SU-DHL-6 (cell line): Measurements from ENCODE around the gene ABHD12B.

Experiments
- H2AFZ ChIP-seq: fragments of 200-600 bp; sonication (generic); 2 replicates; pipeline ENCODE4 v1.6.1; 2014; ENCODE audit warnings: low read depth, mild to moderate bottlenecking, moderate library complexity, mixed read lengths, antibody characterized with exemption, low read length; ENCODE audit not compliant: severe bottlenecking
- H3F3A ChIP-seq: fragments of 200-600 bp; shearing (Covaris generic); 2 replicates; pipeline ENCODE4 v1.6.0; 2016; ENCODE audit warnings: antibody characterized with exemption, mild to moderate bottlenecking; ENCODE audit not compliant: insufficient read depth
- H3K27ac ChIP-seq: fragments of 200-600 bp; sonication (generic); 2 replicates; pipeline ENCODE4 v1.5.1; 2016; ENCODE audit warnings: low read depth, mild to moderate bottlenecking, low read length, moderate library complexity, mixed read lengths
- H3K27me3 ChIP-seq: fragments of 200-600 bp; sonication (generic), shearing (Covaris generic); 2 replicates; pipeline ENCODE4 v1.6.0; 2014; ENCODE audit warnings: mild to moderate bottlenecking, low read length
- H3K36me3 ChIP-seq: fragments of 200-600 bp; sonication (generic); 2 replicates; pipeline ENCODE4 v1.6.1; 2014; ENCODE audit warnings: mild to moderate bottlenecking, low read length, mixed read lengths
- H3K4me2 ChIP-seq: fragments of 300-600, 200-600 bp; shearing (Covaris generic), sonication (generic); 2 replicates; pipeline ENCODE4 v1.6.0; 2014; ENCODE audit warnings: low read length, low read depth, mild to moderate bottlenecking; ENCODE audit not compliant: poor library complexity, severe bottlenecking
- H3K4me3 ChIP-seq: fragments of 200-600 bp; sonication (generic); 2 replicates; pipeline ENCODE4 v1.5.1; 2014; ENCODE audit warnings: antibody characterized with exemption, low read length, mild to moderate bottlenecking, mixed read lengths; ENCODE audit not compliant: insufficient read depth, poor library complexity, severe bottlenecking
- H3K79me2 ChIP-seq: fragments of 200-600 bp; sonication (generic); 2 replicates; pipeline ENCODE4 v1.6.1; 2014; ENCODE audit warnings: mild to moderate bottlenecking, low read length, moderate library complexity; ENCODE audit not compliant: insufficient read depth
- H3K9ac ChIP-seq: fragments of 200-600 bp; sonication (generic); 2 replicates; pipeline ENCODE4 v1.7.0; 2014; ENCODE audit warnings: mild to moderate bottlenecking, low read length
- H3K9me2 ChIP-seq: fragments of 200-600 bp; sonication (generic); replicated peaks from 2 replicates; pipeline ENCODE4 v1.6.1; 2014; ENCODE audit warnings: low read length; ENCODE audit not compliant: insufficient read depth
- H3K9me3 ChIP-seq: fragments of 200-600 bp; sonication (generic); 2 replicates; pipeline ENCODE4 v1.6.1; 2014; ENCODE audit warnings: low read length, mixed read lengths; ENCODE audit not compliant: insufficient read depth
- H4K20me1 ChIP-seq: fragments of 200-600 bp; sonication (generic); 2 replicates; pipeline ENCODE4 v1.6.1; 2014; ENCODE audit warnings: low read depth, mild to moderate bottlenecking, antibody characterized with exemption, low read length, moderate library complexity, mixed read lengths
- CTCF ChIP-seq: fragments of 200-600 bp; sonication (generic); IDR thresholded peaks from one replicate; pipeline ENCODE4 v1.5.1; 2017; ENCODE audit warnings: antibody characterized with exemption, mild to moderate bottlenecking, low read length, moderate library complexity; ENCODE audit not compliant: insufficient read depth, poor library complexity, severe bottlenecking
- EZH2phosphoT487 ChIP-seq: fragments of 200-600 bp; sonication (generic), shearing (Covaris generic); conservative IDR thresholded peaks from 2 replicates; pipeline ENCODE4 v1.6.1; 2018; ENCODE audit warnings: mild to moderate bottlenecking, antibody characterized with exemption, low read length, moderate library complexity, mixed read lengths

Gene ABHD12B

DNA sequence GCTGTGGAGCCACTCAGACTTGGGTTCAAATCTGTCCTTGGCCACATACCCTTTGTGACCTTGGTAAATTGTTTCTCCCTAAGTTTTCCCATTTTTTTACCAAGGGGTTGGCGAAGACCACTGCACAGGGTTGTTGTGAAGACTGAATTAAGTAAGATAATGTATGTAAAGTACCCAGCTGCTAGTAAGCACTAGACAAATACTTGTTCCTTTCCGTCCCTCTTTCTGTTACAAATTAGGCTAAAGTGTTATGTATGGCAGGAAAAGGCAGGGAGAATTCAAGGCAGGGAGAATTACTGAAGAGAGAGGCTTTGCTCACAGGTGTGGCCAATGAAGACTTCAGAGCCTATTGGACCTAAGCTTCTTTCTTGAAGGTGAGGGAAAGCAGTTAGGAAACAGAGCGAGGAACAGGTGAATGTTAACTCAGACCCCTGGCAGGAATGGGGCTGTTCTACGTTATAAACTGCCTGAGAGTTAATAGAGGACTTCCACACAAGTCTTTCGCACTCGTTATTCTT, 25.9 kb downstream of the ABHD12B start:
- no peaks in the 10 kb centered on the region for H3K36me3 ChIP-seq
- TF ChIP-seq EZH2phosphoT487 (no peak), CTCF (no peak)

DNA sequence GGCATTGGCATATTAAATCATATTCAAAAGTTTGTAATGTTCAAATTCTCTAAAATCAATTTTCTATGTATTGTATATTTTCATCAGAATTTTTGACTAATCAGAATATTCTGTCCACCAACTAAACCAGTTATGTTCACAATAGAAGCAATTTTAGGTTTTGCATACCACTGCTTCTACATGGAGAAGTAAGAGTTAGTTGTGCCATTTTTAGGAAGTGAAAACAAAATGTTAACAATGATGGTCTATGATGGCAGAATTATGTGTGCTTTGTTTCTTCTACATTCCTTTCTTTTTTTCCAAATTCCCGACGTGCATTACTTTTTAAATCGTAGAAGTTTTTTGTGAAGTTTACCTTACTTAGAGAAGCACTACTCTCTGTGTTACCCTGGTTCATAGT, 29.5 kb downstream of the ABHD12B start:
- Histone ChIP-seq H3K36me3 (no peaks in the 10 kb centered on the region), H3K27ac (no peak overlapping the region), H3K9me3 (peaks cover 4% of the 10 kb centered on the region; the same call in 1 of the 2 replicates), H3K9ac (no peak overlapping the region), H3K9me2 (no peaks in the 10 kb centered on the region), H2AFZ (no peak overlapping the region), H3K4me3 (no peak overlapping the region), H3F3A (no peaks in the 10 kb centered on the region), H3K4me2 (no peak overlapping the region), H3K79me2 (no peaks in the 10 kb centered on the region), H4K20me1 (no peaks in the 10 kb centered on the region), H3K27me3 (no peaks in the 10 kb centered on the region)
- TF ChIP-seq EZH2phosphoT487 (no peak), CTCF (no peak)

More for the DNA sequence above, 25.9 kb downstream of the ABHD12B start:
- no peaks in the 10 kb centered on the region for H4K20me1 ChIP-seq
- H3K9ac ChIP-seq: no peak overlapping the region
- no peaks in the 10 kb centered on the region for H3F3A ChIP-seq
- no peak overlapping the region for H2AFZ ChIP-seq
- no peak overlapping the region for H3K4me3 ChIP-seq
- no peaks in the 10 kb centered on the region for H3K9me3 ChIP-seq
- no peaks in the 10 kb centered on the region for H3K27me3 ChIP-seq
- H3K27ac ChIP-seq: no peak overlapping the region
- H3K4me2 ChIP-seq: no peak overlapping the region
- no peaks in the 10 kb centered on the region for H3K9me2 ChIP-seq
- H3K79me2 ChIP-seq: no peaks in the 10 kb centered on the region

DNA sequence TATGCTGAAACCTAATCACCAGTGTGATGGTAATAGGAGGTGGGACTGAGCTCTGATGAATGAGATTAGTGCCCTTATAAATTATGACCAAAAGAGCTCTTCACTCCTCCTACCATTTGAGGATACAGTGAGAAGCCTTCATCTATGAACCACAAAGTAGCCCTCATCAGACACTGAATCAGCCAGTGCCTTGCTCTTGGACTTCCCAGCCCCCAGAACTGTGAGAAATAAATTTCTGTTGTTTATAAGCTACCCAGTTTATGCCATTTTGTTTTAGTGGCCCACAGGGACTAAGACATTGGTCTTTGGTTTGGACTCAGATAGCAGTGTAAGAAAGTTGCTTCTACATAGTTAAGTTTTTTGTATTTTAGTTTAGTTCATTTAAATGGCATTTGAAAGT, 32.9 kb downstream of the ABHD12B start:
- Histone ChIP-seq H3K27ac (no peak overlapping the region), H3K36me3 (no peaks in the 10 kb centered on the region), H3K79me2 (no peaks in the 10 kb centered on the region), H3K4me3 (no peak overlapping the region), H3K9me2 (no peaks in the 10 kb centered on the region), H3K9ac (no peak overlapping the region), H4K20me1 (no peaks in the 10 kb centered on the region), H3K9me3 (peaks cover 4% of the 10 kb centered on the region; the same call in 1 of the 2 replicates), H3F3A (no peaks in the 10 kb centered on the region), H3K27me3 (no peaks in the 10 kb centered on the region), H2AFZ (no peak overlapping the region), H3K4me2 (no peak overlapping the region)
- TF ChIP-seq EZH2phosphoT487 (no peak), CTCF (no peak)
